ENCODE data around the gene EIF3L. TPM values are rescaled to one million over a fixed set of nuclear protein-coding genes. Genes with fewer than 3 reads are reported as not detected.
A peak's percentile ranks its signal among the peaks of the same experiment; 100 is the strongest.

EIF3L gene
- total RNA-seq, 4 donors from 2014 or later = 192 to 499 (median 281) TPM

GRCh38 chr22:37933711-37934376 is 84.6 kb downstream of the EIF3L start:
- no peaks in the 10 kb centered on the region for H3K27me3 ChIP-seq
- peaks cover 30 to 91% (median 43%) of the 10 kb centered on the region in 3 donors for H3K36me3 ChIP-seq
- no peaks in the 10 kb centered on the region for H3K9me3 ChIP-seq
- H3K4me3 ChIP-seq = no peak overlapping the region
- peak; percentile 31 for DNase-seq
- TF ChIP-seq POLR2A (IDR thresholded peaks at IDR 0.05) (no peak), CTCF (IDR thresholded peaks at IDR 0.05) (peak; percentile 85 to 99 (median 96))
- H3K27ac ChIP-seq = peak overlapping the region; percentile 76 to 90 (median 86)
- peaks cover 36 to 64% (median 37%) of the 10 kb centered on the region in 3 donors for H3K4me1 ChIP-seq
- 2 to 13% methylated on average over 4 to 7 of the region's 13 CpGs for WGBS, 2 donors
- intact Hi-C loops (cut with DNase I) = loop anchor here (5.0 kb wide), 1 partner anchor 52 kb away; no protein-coding TSS in a partner anchor

Small RNAs within 50 kb of the gene (small RNA-seq; reads per million reads assigned to genes)
- gene MIR659 = 0.14 to 0.45 (median 0.29) reads per million in 4 donors

Other genes with a start within 250 kb of the EIF3L start
- 10 to 100 TPM; 32.2 to 54.3 (median 39.5) TPM for gene GGA1, start 240.6 kb upstream of the EIF3L start, total RNA-seq
- gene SH3BP1, start 209.8 kb upstream of the EIF3L start, total RNA-seq = 10 to 100 TPM; 33.8 to 53.4 (median 42.0) TPM
- gene PDXP, start 190.7 kb upstream of the EIF3L start, total RNA-seq = 1 to 10 TPM; 2.3 to 4.1 (median 2.9) TPM
- gene LGALS1, start 173.8 kb upstream of the EIF3L start, total RNA-seq = 100 to 1,000 TPM in 2 of 4 donors, 10 to 100 TPM in 2; 25.4 to 261 (median 92.3) TPM
- 10 to 100 TPM; 34.3 to 44.5 (median 40.8) TPM for gene NOL12, start 163.1 kb upstream of the EIF3L start, total RNA-seq
- 100 to 1,000 TPM in 2 of 4 donors, 10 to 100 TPM in 2; 67.6 to 149 (median 108) TPM for gene TRIOBP, start 152.4 kb upstream of the EIF3L start, total RNA-seq
- gene GCAT, start 41.5 kb upstream of the EIF3L start, total RNA-seq = 10 to 100 TPM; 14.3 to 22.5 (median 20.7) TPM
- not detected for gene GALR3, start 26.0 kb upstream of the EIF3L start, total RNA-seq
- 10 to 100 TPM; 24.6 to 38.1 (median 29.5) TPM for gene ANKRD54, start 5.1 kb upstream of the EIF3L start, total RNA-seq
- 100 to 1,000 TPM in 2 of 4 donors, 10 to 100 TPM in 2; 64.7 to 139 (median 88.4) TPM for gene MICALL1, start 56.9 kb downstream of the EIF3L start, total RNA-seq
- gene C22orf23, start 104.2 kb downstream of the EIF3L start, total RNA-seq = under 1 TPM in 2 of 4 donors, not detected in 2; 0.13 to 0.38 TPM
- gene POLR2F, start 104.3 kb downstream of the EIF3L start, total RNA-seq = 10 to 100 TPM; 31.7 to 56.1 (median 46.9) TPM
- gene SOX10, start 135.1 kb downstream of the EIF3L start, total RNA-seq = 1 to 10 TPM in 2 of 4 donors, under 1 TPM in 1, not detected in 1; 0.44 to 1.7 (median 1.5) TPM
- 10 to 100 TPM; 26.3 to 53.1 (median 31.2) TPM for gene PICK1, start 208.0 kb downstream of the EIF3L start, total RNA-seq
- not detected for gene SLC16A8, start 234.8 kb downstream of the EIF3L start, total RNA-seq

All from esophagus squamous epithelium (tissue), 5 donors.